Stimulated activated CD8-positive, alpha-beta memory T cell treated with anti-CD3 and anti-CD28 coated beads, Interleukin-12 subunit alpha, Interleukin-12 subunit beta, amount 100 ng/mL, for 1 hour (primary cell): Measurements from ENCODE around the gene ARIH2.

Experiments used
- DNase-seq: peaks from one replicate; pipeline ENCODE4 v3.0.0-alpha.2; 2020; ENCODE audit warnings: low read depth

ARIH2 gene

GRCh38 chr3:49020330-49021212 lies 101.9 kb downstream of the ARIH2 start:
- no peak for DNase-seq

DNA sequence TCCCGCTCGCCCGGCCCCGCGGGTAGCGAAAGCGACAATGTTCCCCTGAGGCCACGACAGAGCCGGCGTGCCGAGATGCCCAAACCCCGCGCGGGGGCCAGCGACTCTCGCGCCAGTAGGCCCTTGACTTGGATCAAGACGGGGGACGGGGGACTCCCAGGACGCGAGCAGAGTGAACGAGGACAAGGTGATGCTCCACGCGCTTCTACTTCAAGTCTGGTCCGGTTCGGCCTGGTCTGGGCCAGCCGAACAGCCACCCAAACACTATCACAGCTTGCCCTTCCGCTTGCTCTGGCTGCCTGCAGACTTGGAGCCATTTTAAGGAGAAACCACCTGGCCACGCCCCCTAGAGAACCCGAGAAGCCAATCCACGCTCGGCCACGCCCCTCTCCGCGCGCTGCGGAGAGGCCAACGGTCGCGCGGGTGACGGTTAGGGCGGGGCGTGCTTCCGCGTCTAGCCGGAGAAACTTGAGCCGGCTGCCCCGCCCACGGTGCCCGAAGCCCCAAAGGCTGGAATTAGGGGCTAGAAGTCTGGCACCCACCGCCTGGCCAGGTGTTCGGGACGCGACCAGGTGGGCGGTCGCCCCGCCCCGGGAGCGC lies 102.7 kb downstream of the ARIH2 start:
- DNase-seq, result peak; percentile 99

GRCh38 chr3:49021813-49022687 lies 103.4 kb downstream of the ARIH2 start, which contains the start of gene NDUFAF3:
Gene NDUFAF3, plus strand, starts transcription at chr3:49022121. Its CDS starts 24 bp downstream, at chr3:49022145.
- peak; percentile 79 for DNase-seq

GRCh38 chr3:49022688-49023171 lies 104.1 kb downstream of the ARIH2 start:
- DNase-seq, result no peak

GRCh38 chr3:49023775-49024174 lies 105.1 kb downstream of the ARIH2 start:
- DNase-seq, result no peak

GRCh38 chr3:49024449-49024848 lies 105.8 kb downstream of the ARIH2 start:
- DNase-seq, result no peak

DNA sequence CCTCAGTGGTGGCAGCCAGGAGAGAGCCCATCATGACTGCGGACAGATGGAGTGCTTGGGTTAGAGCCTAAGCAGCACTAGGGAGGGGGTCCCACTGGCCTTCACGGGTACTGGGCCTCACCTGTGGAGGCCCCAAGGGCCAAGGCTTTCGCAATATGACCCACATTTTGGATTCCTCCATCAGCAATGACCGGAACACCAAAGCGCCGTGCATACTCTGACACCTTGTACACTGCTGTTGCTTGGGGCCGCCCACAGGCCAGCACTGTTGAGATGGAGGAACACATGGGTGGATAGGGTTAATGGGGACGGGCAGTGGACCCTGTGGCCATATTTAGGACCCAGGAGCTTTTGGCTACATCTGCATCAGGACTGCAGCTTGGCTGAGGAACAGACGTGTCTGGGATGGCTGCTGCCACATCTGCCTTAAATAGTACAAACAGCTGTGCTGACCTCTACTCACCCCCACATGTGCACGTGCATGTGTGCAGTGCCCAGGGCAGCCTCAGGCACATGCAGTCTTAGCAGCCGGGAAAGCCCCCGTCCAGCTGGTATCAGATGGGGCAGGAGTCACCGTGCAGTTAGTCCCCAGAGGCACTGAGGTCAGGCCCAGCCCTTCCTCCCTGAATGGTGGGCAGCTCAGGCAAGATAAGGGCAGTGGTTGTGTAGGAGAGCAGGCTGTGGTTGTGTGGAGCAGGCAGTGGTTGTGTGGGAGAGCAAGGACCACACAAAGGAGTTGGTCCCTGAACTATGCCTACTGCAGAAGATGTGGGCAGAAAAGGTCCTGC lies 106.6 kb downstream of the ARIH2 start:
- DNase-seq, result no peak

DNA sequence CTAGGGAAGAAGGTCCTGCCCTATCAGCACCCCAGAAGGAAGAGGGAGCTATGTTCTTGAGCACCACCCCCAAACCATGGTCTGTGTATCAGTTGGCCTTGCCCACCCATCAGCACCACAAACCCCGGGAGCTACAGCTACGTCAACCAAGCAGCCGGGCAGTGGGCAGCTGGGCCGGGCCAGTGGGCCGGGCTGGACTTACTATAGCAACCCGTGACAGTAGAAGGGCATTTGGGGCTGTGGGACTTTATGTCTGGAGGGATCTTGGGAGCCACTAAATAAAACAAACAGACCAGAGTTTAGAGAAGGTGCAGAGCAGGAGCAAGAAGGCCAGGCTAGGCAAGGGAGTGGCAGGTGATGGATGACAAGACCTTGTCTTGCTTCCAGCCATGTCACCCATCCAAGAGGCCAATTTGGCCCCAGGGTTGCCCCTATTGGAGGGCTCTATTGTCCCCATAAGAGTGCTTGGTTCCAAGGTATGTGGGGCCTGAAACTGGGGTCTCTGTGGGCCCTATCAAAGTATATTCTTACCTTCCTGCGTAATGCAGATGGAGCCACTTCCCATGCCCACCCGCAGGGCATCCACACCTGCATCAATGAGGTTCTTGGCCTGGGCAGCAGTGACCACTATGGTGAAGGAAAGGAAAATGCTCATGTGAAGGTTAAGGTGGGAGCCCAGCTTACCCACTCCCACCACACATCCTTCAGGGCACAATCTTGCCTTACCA lies 107.3 kb downstream of the ARIH2 start:
- no peak for DNase-seq

DNA sequence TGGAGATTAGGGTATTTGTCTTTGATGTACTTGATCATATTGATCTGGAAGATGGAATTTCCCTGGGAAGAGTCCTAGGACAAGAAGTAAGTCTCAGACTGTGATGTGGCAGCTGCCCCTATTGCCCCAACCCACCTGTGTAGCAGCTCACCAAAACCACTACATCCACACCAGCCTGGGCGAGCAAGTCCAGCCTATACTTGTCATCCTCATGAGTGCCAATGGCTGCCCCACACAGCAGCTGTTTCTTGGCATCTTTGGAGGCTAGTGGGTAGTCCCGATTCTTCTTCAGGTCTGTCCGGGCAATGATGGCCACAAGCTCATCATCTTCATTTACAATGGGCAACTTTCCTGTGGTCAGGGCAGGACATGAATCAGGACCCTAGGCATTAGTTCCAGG lies 107.9 kb downstream of the ARIH2 start:
- no peak for DNase-seq

DNA sequence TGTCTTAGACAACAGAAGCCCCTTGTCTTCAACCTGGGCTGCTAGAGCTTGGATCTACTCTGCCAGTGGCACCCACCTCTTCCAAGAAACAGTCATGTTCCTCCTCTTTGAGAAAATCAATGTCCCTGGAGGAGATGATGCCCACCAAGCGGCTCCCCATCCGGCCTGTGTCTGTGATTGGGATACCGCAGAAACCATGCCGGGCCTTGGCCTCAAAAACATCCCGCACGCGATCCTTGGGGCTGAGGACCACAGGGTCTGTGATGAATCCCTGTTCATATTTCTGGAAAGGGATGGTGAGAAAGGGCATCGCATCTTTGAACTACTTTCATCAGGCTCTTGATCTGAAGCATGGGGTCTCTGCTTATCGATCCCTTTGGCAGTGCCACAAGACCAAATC lies 109.0 kb downstream of the ARIH2 start:
- DNase-seq, result no peak

- no peak for DNase-seq
Measured at GRCh38 chr3:49028298-49028672, 109.6 kb downstream of the ARIH2 start.

- peak; percentile 90 for DNase-seq
Measured at GRCh38 chr3:49028673-49029562, 110.3 kb downstream of the ARIH2 start, which contains the start of gene IMPDH2. Gene IMPDH2, minus strand, starts transcription at chr3:49029398. Its CDS starts 48 bp downstream, at chr3:49029350.

- no peak for DNase-seq
Measured at GRCh38 chr3:49029563-49029884, 110.9 kb downstream of the ARIH2 start.

GRCh38 chr3:49030321-49030720 lies 111.7 kb downstream of the ARIH2 start:
- DNase-seq, result no peak

- DNase-seq, result no peak
Measured at GRCh38 chr3:49032646-49033304, 114.1 kb downstream of the ARIH2 start.

- DNase-seq, result no peak
Measured at GRCh38 chr3:49034650-49035049, 116.0 kb downstream of the ARIH2 start.

- DNase-seq, result no peak
Measured at GRCh38 chr3:49035281-49035680, 116.6 kb downstream of the ARIH2 start.
